ENCODE measurements around the gene ZNF462.

ZNF462 gene

DNA sequence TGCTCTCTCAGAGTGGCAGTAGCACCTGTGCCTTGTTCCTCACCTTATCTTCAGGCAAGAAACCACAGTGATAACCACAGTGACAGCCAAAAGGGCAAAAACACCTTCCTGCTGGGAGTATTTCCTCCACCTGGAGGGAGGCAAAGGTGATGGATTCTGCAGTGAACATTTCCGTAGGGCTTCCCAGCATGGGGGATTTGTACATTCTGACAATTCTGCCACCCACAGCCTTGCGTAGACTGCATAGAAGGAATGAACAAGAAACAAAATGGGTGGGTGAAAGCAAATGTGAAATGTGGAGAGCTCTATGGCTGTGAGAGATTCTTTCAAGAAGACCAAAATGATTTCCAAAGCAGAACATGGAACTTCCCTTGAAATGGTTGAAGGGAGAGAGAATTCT, 111.4 kb downstream of the ZNF462 start:
- H3K79me1 ChIP-seq (replicated peaks; ENCODE audit: low read length, poor library complexity, severe bottlenecking), result peaks cover 31% of the 10 kb centered on the region
- no peak overlapping the region for H2AFZ ChIP-seq (ENCODE audit: low read depth, low read length)
- H3K4me2 ChIP-seq (ENCODE audit: low read length, poor library complexity, severe bottlenecking), result no peak overlapping the region
- no peak overlapping the region for H2AK5ac ChIP-seq (ENCODE audit: low read length, severe bottlenecking)
- H3K27me3 ChIP-seq (ENCODE audit: control insufficient read depth in 1 of 2, insufficient read depth in 1 of 2, low read length in 2 of 2), result no peaks in the 10 kb centered on the region
- H3K14ac ChIP-seq (ENCODE audit: low read length in 2 of 2), result no peak overlapping the region
- no peak overlapping the region for H3K18ac ChIP-seq (ENCODE audit: low read depth in 1 of 2, low read length in 2 of 2)
- no peak overlapping the region for H3K4ac ChIP-seq (ENCODE audit: low read depth in 1 of 2, low read length in 2 of 2)
- 100% methylated on average over 2 of the region's 2 CpGs for WGBS
- no peak overlapping the region for H2BK15ac ChIP-seq (ENCODE audit: low read depth, poor library complexity, severe bottlenecking)
- no peak overlapping the region for H3K9ac ChIP-seq (ENCODE audit: low read length)
- H3K27ac ChIP-seq (ENCODE audit: low read length, poor library complexity, severe bottlenecking), result no peak overlapping the region
- no peaks in the 10 kb centered on the region for H3K4me1 ChIP-seq (ENCODE audit: control insufficient read depth, insufficient read depth, low read depth, low read length)
- no peak overlapping the region for H2BK120ac ChIP-seq (ENCODE audit: low read depth, low read length)
- no peaks in the 10 kb centered on the region for H3K9me3 ChIP-seq (ENCODE audit: control insufficient read depth, low read length)
- no peak overlapping the region for H3K23ac ChIP-seq (ENCODE audit: low read length in 2 of 2)
- no peak overlapping the region for H3K4me3 ChIP-seq (ENCODE audit: insufficient read depth in 1 of 2, low read depth in 1 of 2, low read length in 2 of 2)
- no peak for DNase-seq
- H2BK12ac ChIP-seq (ENCODE audit: low read length in 2 of 2), result no peak overlapping the region
- H2BK5ac ChIP-seq (ENCODE audit: low read depth, low read length, poor library complexity, severe bottlenecking), result no peak overlapping the region
- no peak overlapping the region for H4K91ac ChIP-seq (ENCODE audit: low read length)
- H4K8ac ChIP-seq (ENCODE audit: low read length), result no peak overlapping the region
- peaks cover 36 to 75% of the 10 kb centered on the region in 2 experiments for H3K36me3 ChIP-seq (ENCODE audit: control insufficient read depth in 1 of 2, insufficient read depth in 2 of 2, low read depth in 1 of 2, low read length in 2 of 2)

DNA sequence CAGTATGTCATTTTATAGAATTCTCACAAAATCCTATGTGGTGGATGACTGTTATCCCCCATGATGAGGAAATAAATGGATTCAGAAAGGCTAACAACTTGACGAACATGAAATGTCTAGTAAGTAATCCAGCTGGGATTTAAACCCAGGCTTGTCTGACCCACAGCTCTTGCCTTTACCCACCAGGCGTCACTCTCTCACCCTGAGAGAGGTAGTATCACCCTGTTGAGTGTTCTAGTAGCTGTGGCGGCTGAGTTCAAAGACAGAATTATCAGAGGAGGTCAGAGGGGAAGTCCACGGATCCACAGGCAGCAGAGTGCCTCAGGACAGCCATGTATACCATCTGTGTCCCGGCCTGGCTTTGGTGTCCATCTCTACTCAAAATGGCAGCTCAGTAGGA, 113.8 kb downstream of the ZNF462 start:
- WGBS, result 94% methylated on average over 5 of the region's 5 CpGs

DNA sequence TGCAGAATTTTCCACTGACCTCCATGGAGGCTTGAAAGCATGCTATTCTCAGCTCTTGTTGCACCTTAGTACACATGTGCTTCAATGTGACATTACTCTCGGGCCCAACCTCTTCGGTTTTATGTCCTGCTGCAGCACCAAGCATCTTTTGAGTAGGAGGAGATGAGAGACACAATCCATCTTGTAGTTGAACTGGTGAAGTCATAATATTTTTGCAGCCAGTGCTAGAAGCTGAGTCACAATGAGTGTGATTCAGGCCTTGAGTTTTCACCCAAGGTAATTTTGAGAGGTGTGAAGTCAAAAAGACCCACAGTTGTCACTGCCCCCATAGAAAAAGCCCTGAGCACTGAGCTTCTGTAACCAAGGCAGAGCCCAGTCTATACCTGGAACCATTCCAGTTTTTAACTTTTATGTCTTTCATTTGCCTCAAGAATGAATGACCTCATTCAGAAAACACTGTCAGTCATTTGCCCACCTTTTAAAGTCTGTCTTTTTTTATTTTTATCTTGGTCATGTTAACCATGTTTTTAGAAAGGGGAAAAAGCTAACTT, 117.7 kb downstream of the ZNF462 start:
- no peak overlapping the region for H2BK120ac ChIP-seq (ENCODE audit: low read depth, low read length)
- H3K4me3 ChIP-seq (ENCODE audit: insufficient read depth in 1 of 2, low read depth in 1 of 2, low read length in 2 of 2), result no peak overlapping the region
- no peak overlapping the region for H2BK5ac ChIP-seq (ENCODE audit: low read depth, low read length, poor library complexity, severe bottlenecking)
- no peak overlapping the region for H2AFZ ChIP-seq (ENCODE audit: low read depth, low read length)
- no peaks in the 10 kb centered on the region for H3K27me3 ChIP-seq (ENCODE audit: control insufficient read depth in 1 of 2, insufficient read depth in 1 of 2, low read length in 2 of 2)
- no peak overlapping the region for H3K4me2 ChIP-seq (ENCODE audit: low read length, poor library complexity, severe bottlenecking)
- H3K4me1 ChIP-seq (ENCODE audit: control insufficient read depth, insufficient read depth, low read depth, low read length), result peaks cover 6% of the 10 kb centered on the region
- H2BK15ac ChIP-seq (ENCODE audit: low read depth, poor library complexity, severe bottlenecking), result no peak overlapping the region
- 94% methylated on average over 2 of the region's 2 CpGs for WGBS
- no peak overlapping the region for H3K14ac ChIP-seq (ENCODE audit: low read length in 2 of 2)
- no peak overlapping the region for H4K8ac ChIP-seq (ENCODE audit: low read length)
- H3K23ac ChIP-seq (ENCODE audit: low read length in 2 of 2), result no peak overlapping the region
- no peak overlapping the region for H4K91ac ChIP-seq (ENCODE audit: low read length)
- no peak overlapping the region for H3K4ac ChIP-seq (ENCODE audit: low read depth in 1 of 2, low read length in 2 of 2)
- H3K9me3 ChIP-seq (ENCODE audit: control insufficient read depth, low read length), result no peaks in the 10 kb centered on the region
- peaks cover 36 to 58% of the 10 kb centered on the region in 2 experiments for H3K36me3 ChIP-seq (ENCODE audit: control insufficient read depth in 1 of 2, insufficient read depth in 2 of 2, low read depth in 1 of 2, low read length in 2 of 2)
- H3K27ac ChIP-seq (ENCODE audit: low read length, poor library complexity, severe bottlenecking), result peak overlapping the region; percentile 9
- no peak overlapping the region for H2BK12ac ChIP-seq (ENCODE audit: low read length in 2 of 2)
- no peak overlapping the region for H3K18ac ChIP-seq (ENCODE audit: low read depth in 1 of 2, low read length in 2 of 2)
- H2AK5ac ChIP-seq (ENCODE audit: low read length, severe bottlenecking), result no peak overlapping the region
- no peak for DNase-seq
- H3K9ac ChIP-seq (ENCODE audit: low read length), result no peak overlapping the region
- H3K79me1 ChIP-seq (replicated peaks; ENCODE audit: low read length, poor library complexity, severe bottlenecking), result peaks cover 24% of the 10 kb centered on the region

More for the DNA sequence above, 113.8 kb downstream of the ZNF462 start:
- H3K18ac ChIP-seq (ENCODE audit: low read depth in 1 of 2, low read length in 2 of 2), result no peak overlapping the region
- H4K91ac ChIP-seq (ENCODE audit: low read length), result no peak overlapping the region
- DNase-seq, result no peak
- no peak overlapping the region for H2BK15ac ChIP-seq (ENCODE audit: low read depth, poor library complexity, severe bottlenecking)
- H3K4ac ChIP-seq (ENCODE audit: low read depth in 1 of 2, low read length in 2 of 2), result no peak overlapping the region
- peaks cover 3% of the 10 kb centered on the region for H3K4me1 ChIP-seq (ENCODE audit: control insufficient read depth, insufficient read depth, low read depth, low read length)
- H3K9me3 ChIP-seq (ENCODE audit: control insufficient read depth, low read length), result no peaks in the 10 kb centered on the region
- H3K27me3 ChIP-seq (ENCODE audit: control insufficient read depth in 1 of 2, insufficient read depth in 1 of 2, low read length in 2 of 2), result no peaks in the 10 kb centered on the region
- no peak overlapping the region for H3K4me2 ChIP-seq (ENCODE audit: low read length, poor library complexity, severe bottlenecking)
- no peak overlapping the region for H3K14ac ChIP-seq (ENCODE audit: low read length in 2 of 2)
- no peak overlapping the region for H2BK12ac ChIP-seq (ENCODE audit: low read length in 2 of 2)
- H3K23ac ChIP-seq (ENCODE audit: low read length in 2 of 2), result no peak overlapping the region
- no peak overlapping the region for H2BK120ac ChIP-seq (ENCODE audit: low read depth, low read length)
- no peak overlapping the region for H3K4me3 ChIP-seq (ENCODE audit: insufficient read depth in 1 of 2, low read depth in 1 of 2, low read length in 2 of 2)
- no peak overlapping the region for H2AK5ac ChIP-seq (ENCODE audit: low read length, severe bottlenecking)
- H2AFZ ChIP-seq (ENCODE audit: low read depth, low read length), result no peak overlapping the region
- peaks cover 31% of the 10 kb centered on the region for H3K79me1 ChIP-seq (replicated peaks; ENCODE audit: low read length, poor library complexity, severe bottlenecking)
- H2BK5ac ChIP-seq (ENCODE audit: low read depth, low read length, poor library complexity, severe bottlenecking), result no peak overlapping the region
- no peak overlapping the region for H4K8ac ChIP-seq (ENCODE audit: low read length)
- H3K9ac ChIP-seq (ENCODE audit: low read length), result no peak overlapping the region
- no peak overlapping the region for H3K27ac ChIP-seq (ENCODE audit: low read length, poor library complexity, severe bottlenecking)
- H3K36me3 ChIP-seq (ENCODE audit: control insufficient read depth in 1 of 2, insufficient read depth in 2 of 2, low read depth in 1 of 2, low read length in 2 of 2), result peaks cover 39 to 77% of the 10 kb centered on the region in 2 experiments

GRCh38 chr9:106981396-106982287, 118.7 kb downstream of the ZNF462 start:
- Histone ChIP-seq H3K27ac (ENCODE audit: low read length, poor library complexity, severe bottlenecking) (no peak overlapping the region), H2AFZ (ENCODE audit: low read depth, low read length) (no peak overlapping the region), H2BK5ac (ENCODE audit: low read depth, low read length, poor library complexity, severe bottlenecking) (no peak overlapping the region), H3K4me3 (ENCODE audit: insufficient read depth in 1 of 2, low read depth in 1 of 2, low read length in 2 of 2) (no peak overlapping the region), H3K27me3 (ENCODE audit: control insufficient read depth in 1 of 2, insufficient read depth in 1 of 2, low read length in 2 of 2) (no peaks in the 10 kb centered on the region), H3K18ac (ENCODE audit: low read depth in 1 of 2, low read length in 2 of 2) (no peak overlapping the region), H2BK12ac (ENCODE audit: low read length in 2 of 2) (no peak overlapping the region), H2AK5ac (ENCODE audit: low read length, severe bottlenecking) (no peak overlapping the region), H3K4ac (ENCODE audit: low read depth in 1 of 2, low read length in 2 of 2) (no peak overlapping the region), H3K23ac (ENCODE audit: low read length in 2 of 2) (no peak overlapping the region), H3K14ac (ENCODE audit: low read length in 2 of 2) (peak overlapping the region in 1 of 2 experiments; percentile 1), H3K79me1 (replicated peaks; ENCODE audit: low read length, poor library complexity, severe bottlenecking) (peaks cover 20% of the 10 kb centered on the region), H4K91ac (ENCODE audit: low read length) (no peak overlapping the region), H4K8ac (ENCODE audit: low read length) (no peak overlapping the region), H3K36me3 (ENCODE audit: control insufficient read depth in 1 of 2, insufficient read depth in 2 of 2, low read depth in 1 of 2, low read length in 2 of 2) (peaks cover 30 to 58% of the 10 kb centered on the region in 2 experiments), H3K4me1 (ENCODE audit: control insufficient read depth, insufficient read depth, low read depth, low read length) (peaks cover 6% of the 10 kb centered on the region), H2BK15ac (ENCODE audit: low read depth, poor library complexity, severe bottlenecking) (no peak overlapping the region), H3K4me2 (ENCODE audit: low read length, poor library complexity, severe bottlenecking) (no peak overlapping the region), H2BK120ac (ENCODE audit: low read depth, low read length) (no peak overlapping the region), H3K9me3 (ENCODE audit: control insufficient read depth, low read length) (no peaks in the 10 kb centered on the region), H3K9ac (ENCODE audit: low read length) (no peak overlapping the region)
- no peak for DNase-seq
- WGBS, result 96% methylated on average over 10 of the region's 10 CpGs
